HG03039 (cell line): ENCODE data around the gene ATP1A2.

Source experiments
- ATAC-seq: cut with Tn5 transposase; IDR thresholded peaks from one replicate; pipeline ENCODE4 v1.9.1; 2021; ENCODE audit warnings: mild to moderate bottlenecking, moderate library complexity; ENCODE audit not compliant: unreplicated experiment

The ATP1A2 gene

GRCh38 chr1:160168609-160169369 lies 53.2 kb downstream of the ATP1A2 start:
- no peak for ATAC-seq

DNA sequence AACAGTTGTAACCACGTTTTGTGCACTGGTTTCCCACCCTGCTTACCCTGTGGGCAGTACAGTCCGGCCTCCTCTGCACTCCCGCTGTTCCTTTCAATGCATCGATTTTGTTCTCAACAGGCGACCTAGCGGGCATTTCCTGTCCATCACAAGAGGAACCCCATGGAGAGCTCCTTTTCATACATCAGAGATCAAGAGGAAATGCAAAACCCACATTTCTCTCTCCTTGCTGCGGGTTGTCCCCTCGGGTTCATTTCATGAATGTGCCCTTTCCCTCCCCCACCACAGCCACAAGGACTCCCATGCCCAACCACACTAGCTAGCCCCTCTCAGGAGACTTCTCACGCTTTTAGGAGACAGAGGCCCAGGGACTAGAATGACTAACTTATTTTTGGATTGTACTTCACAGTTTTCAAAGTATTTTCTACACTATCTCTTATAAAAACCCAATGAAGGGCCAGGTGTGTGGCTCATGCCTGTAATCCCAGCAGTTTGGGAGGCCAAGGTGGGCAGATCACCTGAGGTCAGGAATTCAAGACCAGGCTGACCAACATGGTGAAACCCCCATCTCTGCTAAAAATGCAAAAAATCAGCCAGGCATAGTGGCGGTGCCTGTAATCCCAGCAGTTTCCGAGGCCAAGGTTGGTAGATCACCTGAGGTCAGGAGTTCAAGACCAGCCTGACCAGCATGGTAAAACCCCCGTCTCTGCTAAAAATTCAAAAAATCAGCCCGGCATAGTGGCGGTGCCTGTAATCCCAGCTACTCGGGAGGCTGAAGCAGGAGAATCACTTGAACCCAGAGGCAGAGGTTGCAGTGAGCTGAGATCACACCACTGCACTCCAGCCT lies 54.2 kb downstream of the ATP1A2 start:
- no peak for ATAC-seq

DNA sequence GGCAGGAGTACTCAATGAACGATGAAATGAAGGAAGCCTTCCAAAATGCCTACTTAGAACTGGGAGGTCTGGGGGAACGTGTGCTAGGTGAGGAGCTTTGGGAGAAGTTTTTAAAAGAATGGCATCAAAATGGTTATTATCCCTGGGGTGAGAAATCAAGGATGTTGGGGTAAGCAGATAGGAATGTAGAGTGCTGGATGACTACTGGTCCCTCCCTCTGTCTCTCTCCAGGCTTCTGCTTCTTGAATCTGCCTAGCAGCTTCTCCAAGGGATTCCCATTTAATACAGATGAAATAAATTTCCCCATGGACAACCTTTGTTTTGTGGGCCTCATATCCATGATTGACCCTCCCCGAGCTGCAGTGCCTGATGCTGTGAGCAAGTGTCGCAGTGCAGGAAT lies 55.8 kb downstream of the ATP1A2 start:
- no peak for ATAC-seq

DNA sequence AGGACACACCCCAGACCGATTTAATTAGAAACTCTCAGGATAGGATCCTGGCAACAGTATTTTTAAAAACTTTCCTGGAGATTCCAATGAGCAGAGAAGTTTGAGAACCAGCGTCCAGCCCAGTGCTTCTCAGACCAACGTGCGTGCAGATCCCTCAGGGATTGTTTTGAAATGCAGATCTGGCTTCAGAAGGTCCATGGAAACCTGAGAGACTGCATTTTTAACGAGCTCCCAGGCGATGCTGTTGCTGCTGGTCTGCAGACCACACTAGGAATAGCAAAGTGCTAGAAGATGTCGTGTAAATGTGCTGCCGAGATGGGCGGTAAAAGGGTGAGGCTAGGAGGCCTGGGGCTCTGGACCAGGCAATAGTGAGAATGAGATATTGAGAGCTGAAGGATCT lies 56.4 kb downstream of the ATP1A2 start:
- ATAC-seq, result no peak

DNA sequence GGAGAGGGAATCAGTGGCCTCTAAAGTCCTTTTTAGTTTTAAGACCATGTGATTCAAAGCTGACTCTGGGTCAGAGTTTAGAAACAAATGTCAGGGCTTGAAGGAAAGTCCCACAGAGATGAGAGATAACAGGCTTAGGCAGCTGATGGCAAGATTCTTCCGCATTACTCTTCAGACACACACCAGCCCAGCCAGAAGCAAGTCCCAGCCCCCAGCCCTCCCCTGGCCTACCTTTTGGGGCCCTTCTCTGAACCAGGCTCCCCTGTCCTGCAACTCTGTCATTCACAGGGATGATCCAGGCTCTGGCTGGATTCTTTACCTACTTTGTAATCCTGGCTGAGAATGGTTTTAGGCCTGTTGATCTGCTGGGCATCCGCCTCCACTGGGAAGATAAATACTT lies 61.7 kb downstream of the ATP1A2 start:
- no peak for ATAC-seq

- ATAC-seq, result no peak
Measured at GRCh38 chr1:160177667-160178066, 62.1 kb downstream of the ATP1A2 start.

DNA sequence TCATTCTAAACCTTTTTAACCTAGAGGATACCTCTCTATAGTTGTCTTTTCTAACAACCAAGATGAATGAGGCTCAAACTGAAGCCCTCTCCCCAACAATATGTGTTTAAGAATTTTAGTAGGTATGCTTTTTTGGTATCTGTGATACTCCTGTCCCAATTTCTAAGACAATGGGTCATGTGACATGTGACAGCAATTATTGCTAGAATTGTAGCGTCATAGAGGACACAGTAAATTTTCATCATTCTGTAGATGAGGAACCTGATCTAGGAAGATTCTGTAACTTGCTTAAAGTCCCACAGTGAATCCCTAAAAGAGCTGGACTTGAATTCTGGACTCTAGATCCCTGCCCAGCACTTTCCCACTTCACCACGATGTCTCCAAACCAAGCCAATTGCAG lies 63.2 kb downstream of the ATP1A2 start:
- ATAC-seq, result no peak

DNA sequence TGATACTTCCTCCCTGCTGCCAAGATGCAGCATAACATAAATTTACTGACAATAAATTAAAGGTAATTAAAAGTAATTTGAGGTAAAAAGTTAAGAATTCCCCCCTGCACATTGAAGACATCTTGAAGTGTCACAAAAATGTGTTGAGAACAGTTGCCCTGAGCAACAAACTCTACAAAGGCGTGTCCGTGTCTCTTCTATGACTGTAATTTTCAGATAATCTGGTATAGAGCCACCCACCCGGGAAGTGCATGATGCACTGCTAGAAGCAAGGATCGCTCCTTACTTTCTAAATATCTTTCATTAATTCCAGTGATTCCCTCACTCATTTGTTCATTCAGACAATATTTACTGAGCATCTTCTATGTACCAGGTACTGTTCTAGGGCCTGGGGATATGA lies 63.8 kb downstream of the ATP1A2 start:
- ATAC-seq, result no peak

GRCh38 chr1:160186246-160186645 lies 70.7 kb downstream of the ATP1A2 start:
- ATAC-seq, result no peak

DNA sequence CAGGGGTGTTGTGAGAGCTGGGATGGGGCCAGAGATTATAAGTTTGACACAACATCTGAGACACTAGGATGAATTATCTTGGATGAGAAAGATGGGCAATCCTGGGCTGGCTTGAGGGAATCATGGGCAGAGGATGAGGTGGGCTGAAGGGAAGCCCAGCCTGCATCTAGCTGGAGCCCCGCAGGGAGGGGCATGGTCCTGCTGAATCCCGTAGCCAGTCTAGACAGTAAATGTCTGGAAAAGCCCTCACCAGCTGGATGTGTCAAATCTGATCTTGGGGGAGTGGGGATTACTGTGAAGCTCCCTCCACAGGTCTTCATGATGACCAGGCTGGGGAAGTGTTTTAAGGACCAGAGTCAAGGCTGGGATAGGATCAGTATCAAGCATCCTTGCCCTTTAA lies 71.2 kb downstream of the ATP1A2 start:
- ATAC-seq, result no peak

- ATAC-seq, result no peak
Measured at GRCh38 chr1:160187407-160187806, 71.8 kb downstream of the ATP1A2 start.

GRCh38 chr1:160188341-160188740 lies 72.8 kb downstream of the ATP1A2 start:
- ATAC-seq, result no peak

- ATAC-seq, result no peak
Measured at GRCh38 chr1:160189649-160190625, 74.4 kb downstream of the ATP1A2 start, which contains the start of gene CASQ1. Gene CASQ1 (plus strand): TSS chr1:160190575. CDS start chr1:160190752, 177 bp downstream.

- ATAC-seq, result no peak
Measured at GRCh38 chr1:160191756-160192155, 76.2 kb downstream of the ATP1A2 start.

GRCh38 chr1:160192234-160192633 lies 76.7 kb downstream of the ATP1A2 start:
- no peak for ATAC-seq
